ENCODE measurements around the gene CD248. TPM values are rescaled to one million over a fixed set of nuclear protein-coding genes. Genes with fewer than 3 reads are reported as not detected.

CD248 gene
- total RNA-seq, 1 donor from 2014 or later: 109 TPM

GRCh38 chr11:66267379-66268243 is 49.2 kb downstream of the CD248 start:
- no peaks in the 10 kb centered on the region for H3K9me3 Mint-ChIP-seq (ENCODE audit: low read depth)
- H3K4me3 Mint-ChIP-seq (ENCODE audit: unreplicated experiment): peak overlapping the region; percentile 93
- H3K27me3 Mint-ChIP-seq (ENCODE audit: low read depth): no peaks in the 10 kb centered on the region
- H3K36me3 Mint-ChIP-seq (ENCODE audit: low read depth): peaks cover 21% of the 10 kb centered on the region
- H3K27ac Mint-ChIP-seq (ENCODE audit: unreplicated experiment): peak overlapping the region; percentile 98
- no peak for DNase-seq (ENCODE audit: low spot score)
- peaks cover 26% of the 10 kb centered on the region for H3K4me1 Mint-ChIP-seq (ENCODE audit: low read depth)
- TF ChIP-seq CTCF (IDR thresholded peaks at IDR 0.05): peak; percentile 46

GRCh38 chr11:66267039-66267378 is 49.8 kb downstream of the CD248 start:
- H3K4me3 Mint-ChIP-seq (ENCODE audit: unreplicated experiment): peak overlapping the region; percentile 93
- H3K9me3 Mint-ChIP-seq (ENCODE audit: low read depth): no peaks in the 10 kb centered on the region
- peak; percentile 31 for TF ChIP-seq CTCF (IDR thresholded peaks at IDR 0.05)
- no peak for DNase-seq (ENCODE audit: low spot score)
- peak overlapping the region; percentile 98 for H3K27ac Mint-ChIP-seq (ENCODE audit: unreplicated experiment)
- H3K36me3 Mint-ChIP-seq (ENCODE audit: low read depth): peaks cover 17% of the 10 kb centered on the region
- no peaks in the 10 kb centered on the region for H3K27me3 Mint-ChIP-seq (ENCODE audit: low read depth)
- peaks cover 26% of the 10 kb centered on the region for H3K4me1 Mint-ChIP-seq (ENCODE audit: low read depth)

- DNase-seq (ENCODE audit: low spot score): no peak
- Mint-ChIP-seq H3K4me1 (ENCODE audit: low read depth) (peaks cover 26% of the 10 kb centered on the region), H3K27ac (ENCODE audit: unreplicated experiment) (peak overlapping the region; percentile 98), H3K4me3 (ENCODE audit: unreplicated experiment) (peak overlapping the region; percentile 93), H3K9me3 (ENCODE audit: low read depth) (no peaks in the 10 kb centered on the region), H3K36me3 (ENCODE audit: low read depth) (peaks cover 17% of the 10 kb centered on the region), H3K27me3 (ENCODE audit: low read depth) (no peaks in the 10 kb centered on the region)
- TF ChIP-seq CTCF (IDR thresholded peaks at IDR 0.05): no peak
Observed at GRCh38 chr11:66266378-66267038, 50.3 kb downstream of the CD248 start.

GRCh38 chr11:66265531-66266377 is 51.1 kb downstream of the CD248 start:
- no peak overlapping the region for H3K4me3 Mint-ChIP-seq (ENCODE audit: unreplicated experiment)
- no peaks in the 10 kb centered on the region for H3K27me3 Mint-ChIP-seq (ENCODE audit: low read depth)
- no peaks in the 10 kb centered on the region for H3K9me3 Mint-ChIP-seq (ENCODE audit: low read depth)

More at GRCh38 chr11:66265531-66266377, 51.1 kb downstream of the CD248 start:
- H3K4me1 Mint-ChIP-seq (ENCODE audit: low read depth): peaks cover 25% of the 10 kb centered on the region
- TF ChIP-seq CTCF (IDR thresholded peaks at IDR 0.05): no peak
- H3K27ac Mint-ChIP-seq (ENCODE audit: unreplicated experiment): no peak overlapping the region
- peaks cover 15% of the 10 kb centered on the region for H3K36me3 Mint-ChIP-seq (ENCODE audit: low read depth)
- no peak for DNase-seq (ENCODE audit: low spot score)

Data from chondrocyte (in vitro differentiated cells).